Activated effector memory CD4-positive, alpha-beta T cell treated with Interleukin-2 at 50 U/mL for 16 hours (primary cell): ENCODE measurements around the gene TCL1B.
"Not testable (repeated sequence)": the region's sequence is repeated elsewhere in the genome, so short reads cannot be mapped to it uniquely, and the experiment has no call there.

Experiments used
- DNase-seq: peaks from one replicate; pipeline ENCODE4 v3.0.0-alpha.2; 2020

The TCL1B gene, protein sequence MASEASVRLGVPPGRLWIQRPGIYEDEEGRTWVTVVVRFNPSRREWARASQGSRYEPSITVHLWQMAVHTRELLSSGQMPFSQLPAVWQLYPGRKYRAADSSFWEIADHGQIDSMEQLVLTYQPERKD

DNA sequence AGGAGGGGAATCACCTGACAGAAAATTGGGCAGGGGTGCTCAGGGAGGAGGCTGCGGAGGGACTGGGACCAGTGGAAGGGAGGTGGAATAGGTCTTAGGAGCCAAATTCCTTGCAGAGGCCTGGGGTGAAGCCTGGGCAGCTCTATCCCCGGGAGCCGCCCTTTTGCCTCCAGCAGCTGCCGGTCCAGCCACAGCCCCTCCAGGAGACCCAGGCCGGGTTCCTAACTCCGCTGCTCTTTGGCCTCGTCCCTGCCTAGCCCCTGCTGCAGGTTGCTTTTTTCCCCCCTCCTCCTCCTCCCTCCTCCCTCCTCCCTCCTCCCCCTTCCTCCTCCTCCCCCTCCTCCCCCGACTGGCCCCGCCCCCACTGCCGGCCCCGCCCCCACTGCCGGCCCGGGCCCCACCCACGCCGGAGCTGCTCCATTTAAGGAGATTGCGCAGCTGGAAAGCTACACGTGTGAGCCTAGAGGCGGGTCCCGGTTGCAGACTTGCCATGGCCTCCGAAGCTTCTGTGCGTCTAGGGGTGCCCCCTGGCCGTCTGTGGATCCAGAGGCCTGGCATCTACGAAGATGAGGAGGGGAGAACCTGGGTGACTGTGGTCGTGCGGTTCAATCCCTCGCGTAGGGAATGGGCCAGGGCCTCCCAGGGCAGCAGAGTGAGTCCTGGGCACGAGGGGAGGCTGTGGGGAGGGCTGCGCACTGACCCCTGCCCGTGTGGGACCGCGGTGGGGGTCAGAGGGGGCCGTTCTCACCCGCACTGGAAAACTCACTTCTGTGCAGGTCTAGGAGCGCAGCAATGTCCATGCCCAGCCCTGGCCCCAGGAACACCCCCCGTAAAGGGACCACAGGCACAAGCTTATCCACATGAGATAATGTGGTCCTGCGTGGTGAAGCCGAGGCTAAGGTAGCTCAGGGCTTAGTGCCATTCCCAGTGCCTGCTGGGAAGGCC lies at the start of gene TCL1B:
TCL1B (plus strand) TSS at position 449 of the 945 bp plus-strand sequence; CDS start at position 491, 42 bp downstream.
- DNase-seq: no peak

DNA sequence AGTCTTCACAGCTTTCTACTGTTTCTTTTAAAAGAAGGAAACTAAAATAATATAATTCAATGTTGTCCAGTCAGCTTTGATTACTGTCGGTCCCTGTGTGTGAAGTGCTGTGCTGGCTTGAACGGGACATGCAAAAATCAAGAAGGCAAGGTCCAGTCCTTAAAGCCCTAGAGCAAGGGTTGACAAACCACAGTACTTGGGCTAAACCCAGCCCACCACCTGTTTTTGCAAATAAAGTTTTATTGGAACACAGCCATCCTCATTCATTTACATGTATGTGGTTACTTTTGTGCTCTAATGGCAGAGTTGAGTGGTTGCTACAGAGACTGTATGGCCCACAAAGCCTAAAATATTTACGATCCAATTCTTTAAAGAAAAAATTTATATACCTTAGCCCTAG lies 41.2 kb upstream of the TCL1B start:
- no peak for DNase-seq

DNA sequence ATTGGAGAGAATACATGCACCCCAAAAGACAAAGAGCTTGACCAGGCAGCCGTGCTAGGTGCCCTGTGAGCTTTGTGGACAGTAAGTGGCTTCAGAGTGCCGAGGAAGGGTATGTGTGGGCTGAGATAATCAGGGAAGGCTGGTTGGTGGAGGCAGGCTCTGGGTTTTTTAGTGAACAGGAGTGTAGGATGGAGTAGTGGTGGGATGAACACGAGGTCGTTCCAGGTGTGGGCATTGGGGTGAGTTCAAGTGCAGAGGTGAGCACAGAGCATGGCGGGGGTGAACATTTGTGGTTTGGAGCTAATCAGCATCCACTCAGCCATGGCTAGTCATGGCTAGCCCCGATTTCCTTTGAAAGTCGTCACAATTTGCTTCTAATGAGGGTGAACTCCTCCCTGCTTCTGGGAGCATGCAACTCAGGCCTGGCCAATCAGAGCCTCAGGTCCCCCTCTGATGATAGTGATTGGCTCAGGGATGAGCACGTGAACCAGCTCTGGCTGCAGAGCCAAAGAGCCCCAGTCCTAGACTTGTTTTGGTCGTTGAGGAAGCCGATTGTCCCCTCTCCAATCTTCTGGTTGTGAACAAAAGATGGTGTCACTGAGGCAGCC lies 40.7 kb upstream of the TCL1B start:
- DNase-seq: no peak

DNA sequence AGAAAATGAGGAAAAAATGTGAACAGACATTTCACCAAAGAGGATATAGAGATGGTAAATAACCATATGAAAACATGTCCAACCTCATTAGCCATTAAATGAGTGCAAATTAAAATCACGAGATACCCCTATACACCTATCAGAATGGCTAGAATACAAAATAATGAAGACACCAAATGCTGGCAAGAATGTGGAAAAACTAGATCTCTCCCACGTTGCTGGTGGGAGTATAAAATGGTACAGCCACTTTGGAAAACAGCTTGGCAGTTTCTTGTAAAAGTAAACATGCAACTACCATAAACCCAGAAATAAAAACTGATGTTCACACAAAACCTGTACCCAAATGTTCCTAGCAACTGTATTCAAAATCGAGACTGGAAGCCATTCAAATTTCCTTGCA lies 38.3 kb upstream of the TCL1B start:
- DNase-seq: no peak

DNA sequence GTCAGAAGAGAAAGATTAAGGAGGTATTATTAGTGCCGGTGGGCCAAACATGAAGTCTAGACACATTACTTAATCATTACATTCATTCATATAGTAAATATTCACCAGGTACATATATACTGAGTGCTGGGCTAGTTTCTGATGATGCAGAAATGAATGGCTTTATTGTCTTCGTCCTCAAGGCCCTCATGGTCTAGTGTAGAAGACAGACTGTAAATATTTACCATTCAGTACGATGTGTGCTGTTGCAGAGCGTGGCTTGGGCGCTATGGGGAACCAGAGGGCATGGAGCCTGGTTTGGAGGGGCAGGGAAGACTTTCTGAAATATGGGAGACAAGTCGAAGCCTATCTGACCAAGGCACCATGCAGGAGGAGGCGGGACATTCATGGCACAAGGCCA lies 37.0 kb upstream of the TCL1B start:
- no peak for DNase-seq

DNA sequence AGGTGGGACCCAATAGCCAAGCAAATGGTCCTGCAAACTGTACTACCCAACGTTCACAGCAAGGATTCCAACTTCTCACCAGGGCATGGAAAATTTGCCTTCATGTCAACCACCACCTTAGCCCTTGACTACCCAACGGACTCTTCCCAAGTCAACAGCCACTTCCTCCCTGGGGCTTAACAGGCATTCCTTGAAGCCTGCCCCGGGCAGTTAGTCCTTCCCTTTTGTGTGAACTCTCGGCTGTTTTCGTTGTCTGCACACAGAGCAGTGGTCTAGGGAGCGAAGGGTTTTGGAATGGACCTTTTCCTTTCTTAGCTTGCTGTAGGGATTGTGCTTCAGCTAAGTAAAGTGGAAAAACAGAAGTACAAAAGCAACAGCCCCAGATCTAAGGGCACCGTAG lies 35.2 kb upstream of the TCL1B start:
- DNase-seq: no peak

DNA sequence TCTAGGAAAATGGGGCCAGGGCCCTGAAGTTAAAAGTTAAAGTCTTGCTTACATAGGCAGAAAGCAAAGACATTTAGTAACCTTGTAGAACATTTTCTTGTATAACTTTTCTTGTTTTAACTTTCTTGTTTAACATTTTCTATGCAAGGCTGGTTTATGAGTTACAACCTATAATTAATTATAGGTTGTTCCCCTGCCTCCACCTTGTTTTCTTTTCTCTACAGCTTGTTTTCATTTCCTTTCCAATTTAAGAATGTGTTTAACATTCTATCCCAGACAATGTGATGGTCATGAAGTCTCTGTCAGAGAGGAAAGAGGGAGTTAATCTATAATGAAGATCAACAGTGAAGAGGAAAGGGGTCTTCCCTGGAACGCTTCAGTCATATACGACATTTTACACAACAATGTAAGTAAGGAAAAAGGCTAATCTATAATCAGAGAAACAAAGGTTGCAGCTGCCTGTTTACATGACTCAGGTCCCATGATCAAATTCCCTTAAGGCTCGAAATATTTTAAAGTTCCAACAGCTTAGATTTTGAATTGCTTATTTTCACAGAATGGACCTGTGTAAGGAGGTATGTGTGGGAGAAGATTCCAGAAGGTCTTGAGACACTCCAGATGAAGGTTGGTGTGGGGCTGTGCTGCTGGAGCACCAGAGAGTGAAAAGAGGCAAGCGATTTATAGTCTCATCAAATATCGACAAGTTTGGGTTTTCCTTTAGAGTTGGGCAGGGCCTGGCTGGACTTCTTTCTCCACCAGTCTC lies 34.2 kb upstream of the TCL1B start:
- DNase-seq: no peak

DNA sequence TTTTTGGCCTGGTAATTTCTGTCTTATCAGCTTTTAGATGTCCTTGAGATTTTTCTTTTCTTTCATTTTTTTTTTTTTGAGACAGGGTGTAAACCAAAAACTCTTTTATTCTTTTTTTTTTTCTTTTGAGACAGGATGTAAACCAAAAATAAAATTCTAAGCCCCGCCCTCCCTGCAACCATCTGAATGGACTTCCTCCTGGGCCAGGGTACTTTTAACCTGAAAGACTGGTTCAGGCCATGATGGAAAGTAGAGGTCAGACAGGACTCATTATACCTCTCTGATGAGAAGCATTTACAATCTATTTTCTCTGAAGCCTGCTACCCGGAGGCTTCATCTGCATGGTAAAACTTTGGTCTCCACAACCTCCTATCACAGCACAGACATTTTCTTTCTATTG lies 33.5 kb upstream of the TCL1B start:
- DNase-seq: no peak

DNA sequence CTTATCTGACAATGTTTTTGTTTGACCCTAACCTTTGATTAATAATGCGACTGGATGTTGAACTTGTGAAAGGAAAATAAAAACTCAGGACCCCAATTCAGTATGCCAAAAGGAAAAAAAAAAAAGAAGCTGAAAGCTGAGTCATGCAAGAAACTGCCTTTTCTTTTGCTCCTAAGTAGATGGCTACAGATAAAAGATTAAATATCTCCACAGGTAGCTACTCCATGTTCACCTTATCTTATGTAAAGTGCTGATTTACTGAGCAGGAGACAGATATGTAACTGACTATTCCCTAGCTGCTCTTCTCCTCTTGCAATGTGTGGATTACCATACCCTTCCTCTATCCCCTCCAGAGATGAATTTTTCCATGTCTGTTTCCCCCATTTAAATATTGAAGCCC lies 30.8 kb upstream of the TCL1B start:
- no peak for DNase-seq

DNA sequence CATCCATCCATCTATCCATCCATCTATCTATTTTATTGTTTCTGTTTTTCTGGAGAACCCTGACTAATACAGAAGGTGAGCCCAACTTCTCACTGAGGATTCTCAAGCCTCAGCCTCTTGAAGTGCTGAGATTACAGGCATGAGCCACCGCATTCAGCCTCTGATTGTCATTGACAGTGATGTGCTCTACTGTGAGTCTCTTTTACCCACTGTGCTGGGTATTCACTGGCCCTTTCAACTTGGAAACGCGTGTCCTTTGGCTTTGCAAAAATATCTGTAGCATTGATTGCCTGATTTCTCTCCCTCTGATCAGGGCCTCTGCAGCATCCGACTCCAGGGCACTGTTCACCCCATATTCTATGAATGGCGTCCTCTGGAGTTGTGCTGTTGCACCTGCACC lies 29.6 kb upstream of the TCL1B start:
- DNase-seq: no peak

DNA sequence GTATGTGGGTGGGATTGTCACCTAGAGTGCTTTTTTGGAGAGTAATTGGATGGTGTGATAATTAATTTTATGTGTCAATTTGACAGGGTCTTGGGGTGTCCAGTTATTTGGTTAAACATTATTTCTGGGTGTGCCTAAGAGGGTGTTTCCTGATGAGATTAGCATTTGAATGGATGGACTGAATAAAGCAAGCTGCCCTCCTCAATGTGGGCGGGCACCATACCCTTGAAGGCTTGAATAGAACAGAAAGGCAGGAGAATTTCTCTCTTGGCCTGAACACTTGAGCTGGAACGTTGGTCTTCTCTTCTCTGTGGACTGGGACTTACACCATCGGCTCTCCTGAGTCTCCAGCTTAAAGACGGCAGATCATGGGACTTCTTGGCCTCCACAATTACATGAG lies 28.8 kb upstream of the TCL1B start:
- no peak for DNase-seq

DNA sequence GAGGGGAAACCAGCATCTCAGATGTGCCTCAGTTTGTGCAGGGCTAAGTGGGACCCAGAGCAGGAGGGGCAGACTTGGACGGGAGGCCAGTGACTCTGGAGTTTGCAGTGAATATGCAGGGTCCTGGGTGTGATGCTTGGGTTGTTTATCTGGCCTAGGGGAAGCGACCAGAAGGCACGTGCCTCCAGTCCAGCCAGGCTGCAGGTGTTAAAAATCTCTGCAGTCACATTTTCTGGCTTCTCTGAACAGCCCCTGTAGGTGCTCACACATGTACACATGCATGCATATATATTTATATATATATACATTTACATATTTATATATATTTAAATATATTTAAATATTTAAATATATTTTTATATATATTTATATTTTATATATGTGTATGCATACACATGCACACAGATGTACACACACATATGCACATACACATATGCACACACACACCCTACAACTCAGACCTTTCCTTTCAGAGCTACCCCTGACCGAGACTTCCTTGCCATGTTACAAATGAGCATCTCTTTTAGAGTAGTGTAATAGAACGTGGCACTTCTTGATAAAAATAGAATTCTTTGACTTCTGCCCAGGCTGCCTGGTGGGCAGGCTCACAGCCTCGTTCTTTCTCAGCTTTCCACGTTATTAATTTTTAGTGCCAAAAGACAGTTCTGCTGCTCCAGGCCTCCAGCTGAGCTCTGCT lies 26.8 kb upstream of the TCL1B start:
- no peak for DNase-seq

DNA sequence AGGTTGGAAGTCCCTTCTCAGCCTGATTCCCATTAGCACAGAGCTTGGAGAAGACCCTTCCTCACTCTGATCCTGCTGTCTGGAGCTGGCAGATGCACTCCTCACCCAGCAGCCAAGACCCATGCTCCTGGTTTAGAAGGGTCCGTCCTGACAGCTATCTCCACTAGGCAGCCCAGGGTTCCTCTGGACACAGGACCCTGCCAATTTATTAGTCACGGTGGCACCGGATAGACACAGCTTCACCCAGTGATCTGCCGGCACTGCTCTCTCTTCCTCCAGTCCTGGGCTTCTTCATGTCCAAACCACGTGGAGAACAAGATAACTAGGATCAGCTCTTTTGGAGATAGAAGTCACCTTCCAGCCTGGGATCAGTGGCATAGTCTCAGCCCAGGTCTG lies 26.2 kb upstream of the TCL1B start:
- no peak for DNase-seq

DNA sequence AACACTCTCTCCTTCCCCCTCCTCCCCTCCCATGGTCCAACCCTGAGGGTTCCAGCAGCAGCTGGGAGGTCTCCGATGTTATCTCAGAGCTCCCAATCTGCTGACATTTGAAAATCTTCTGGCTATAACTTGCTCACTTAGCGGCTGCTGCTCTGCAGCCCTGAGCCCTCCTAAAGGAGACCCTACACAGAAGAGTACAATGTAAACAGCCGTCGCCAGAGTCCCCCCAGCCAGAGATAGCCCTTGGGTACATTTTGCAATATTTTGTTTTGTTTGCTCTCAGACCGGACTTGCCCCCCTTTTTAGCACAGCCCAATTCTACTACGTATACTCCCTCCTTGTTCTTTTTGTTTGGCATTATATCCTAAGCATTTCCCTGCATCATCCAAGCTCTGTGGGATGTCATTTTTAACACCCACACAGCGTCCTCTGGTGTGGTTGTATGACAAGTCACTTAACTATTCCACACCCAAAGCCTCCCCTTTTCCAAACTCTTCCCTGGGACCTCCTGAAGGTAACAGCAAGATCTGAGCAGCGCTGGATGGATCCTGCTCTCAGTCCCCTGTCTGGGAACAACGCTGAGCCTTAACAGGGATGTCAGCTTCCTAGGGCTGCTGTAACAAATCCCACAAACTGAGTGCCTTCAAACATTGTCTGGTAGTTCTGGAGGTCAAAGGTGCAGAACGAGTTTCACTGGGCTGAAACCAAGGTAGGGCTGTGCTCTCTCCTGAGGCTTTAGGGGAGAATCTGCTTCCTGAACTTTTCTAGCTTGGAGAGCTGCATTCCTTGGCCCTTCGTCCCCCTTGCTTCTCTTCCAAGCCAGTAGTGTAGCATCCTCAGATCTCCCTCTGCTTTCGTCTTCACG lies 25.3 kb upstream of the TCL1B start:
- no peak for DNase-seq

DNA sequence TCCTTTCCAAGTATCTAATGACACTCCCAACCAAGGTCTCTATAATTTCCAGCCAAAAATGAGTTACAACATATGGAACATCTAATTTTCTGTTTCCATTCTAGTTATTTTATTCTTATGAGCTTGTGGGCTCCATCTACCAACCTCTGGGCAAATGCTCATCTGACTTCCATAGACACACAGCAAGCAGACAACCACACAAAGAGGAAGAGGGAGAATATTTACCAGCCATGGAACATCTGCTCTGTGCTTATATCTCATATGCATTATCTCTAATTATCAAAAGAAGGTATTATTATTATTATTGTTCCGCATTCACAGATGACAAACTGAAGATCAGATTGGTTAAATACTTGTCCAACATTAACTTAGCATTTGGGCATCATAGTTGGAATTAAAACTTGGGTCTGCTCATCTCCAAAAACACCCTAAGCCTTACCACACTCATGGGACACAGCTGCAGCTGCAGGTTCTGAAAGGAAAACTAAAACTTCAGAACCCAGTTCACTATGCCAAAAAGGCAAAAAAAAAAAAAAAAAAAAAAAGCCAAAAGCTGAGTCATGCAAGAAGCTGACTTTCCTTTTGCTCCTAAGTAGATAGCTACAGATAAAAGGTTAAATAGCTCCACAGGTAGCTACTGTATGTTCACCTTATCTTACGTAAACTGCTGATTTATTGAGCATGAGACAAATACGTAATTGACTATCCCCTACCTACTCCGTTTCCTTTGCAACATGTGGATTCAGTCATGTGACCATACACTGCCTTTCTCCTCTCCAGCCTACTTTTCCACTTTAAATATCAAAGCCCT lies 23.6 kb upstream of the TCL1B start:
- no peak for DNase-seq

DNA sequence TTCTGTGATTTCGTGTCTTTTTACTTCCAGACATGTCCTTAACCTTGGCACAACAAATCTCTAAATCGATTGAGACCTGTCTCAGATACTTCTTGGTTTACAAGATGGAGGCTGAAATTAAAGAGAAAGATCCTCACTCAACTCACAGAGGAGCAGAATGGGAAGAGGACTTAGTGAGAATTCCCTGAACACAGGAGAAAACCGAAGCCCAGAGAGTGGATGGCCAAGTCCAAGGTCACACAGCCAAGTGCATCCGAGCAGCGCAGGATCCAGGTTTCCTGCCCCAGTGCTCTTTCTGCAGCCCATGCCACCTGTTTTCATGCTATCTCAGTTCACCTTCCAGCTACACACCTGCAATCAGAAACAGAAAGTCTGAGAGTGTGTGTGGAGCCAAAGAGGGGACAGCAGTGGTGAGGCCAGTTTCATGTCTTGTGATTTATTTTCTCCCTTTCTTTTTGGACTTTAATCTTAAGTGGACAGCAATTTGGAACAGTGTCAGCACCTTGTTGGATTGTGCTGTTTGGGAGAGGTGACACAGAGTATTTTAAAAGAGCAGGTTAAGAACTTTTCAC lies 22.9 kb upstream of the TCL1B start:
- no peak for DNase-seq

DNA sequence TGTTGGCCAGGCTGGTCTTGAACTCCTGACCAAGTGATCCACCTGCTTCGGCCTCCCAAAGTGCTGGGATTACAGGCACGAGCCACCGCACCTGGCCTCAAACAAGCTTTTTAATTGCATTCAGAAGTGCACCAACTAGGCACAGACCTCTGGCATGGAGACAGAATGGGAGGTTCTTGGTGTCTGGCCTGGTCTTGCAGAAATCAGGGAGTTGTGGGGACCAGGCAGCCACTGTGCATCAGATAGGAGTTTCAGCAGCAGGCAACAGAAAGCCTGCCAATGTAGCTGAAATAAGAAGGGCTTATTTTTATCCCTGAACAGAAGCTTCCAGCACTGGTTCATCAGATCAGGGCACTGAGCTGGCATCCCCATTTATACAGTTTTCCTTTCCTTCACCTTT lies 22.2 kb upstream of the TCL1B start:
- no peak for DNase-seq

DNA sequence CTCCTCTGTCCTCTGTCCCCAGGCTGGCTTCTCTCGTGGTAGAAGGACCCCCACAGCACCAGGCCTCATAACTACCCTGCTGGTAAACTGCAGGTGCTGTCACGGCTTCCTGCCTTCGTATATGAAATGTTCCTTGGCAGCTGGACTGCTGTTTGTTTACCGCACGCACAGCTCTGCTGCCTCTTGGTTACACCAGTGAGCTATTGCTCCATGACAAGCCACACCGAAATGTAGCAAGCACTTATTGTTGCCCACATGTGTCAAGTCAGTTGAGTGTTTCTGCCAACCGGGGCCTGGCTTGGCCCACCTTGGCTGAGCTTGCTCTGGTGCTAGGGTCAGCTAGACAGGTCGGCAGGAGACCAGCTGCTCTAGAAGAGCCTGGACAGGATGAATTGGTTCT lies 21.7 kb upstream of the TCL1B start:
- no peak for DNase-seq

DNA sequence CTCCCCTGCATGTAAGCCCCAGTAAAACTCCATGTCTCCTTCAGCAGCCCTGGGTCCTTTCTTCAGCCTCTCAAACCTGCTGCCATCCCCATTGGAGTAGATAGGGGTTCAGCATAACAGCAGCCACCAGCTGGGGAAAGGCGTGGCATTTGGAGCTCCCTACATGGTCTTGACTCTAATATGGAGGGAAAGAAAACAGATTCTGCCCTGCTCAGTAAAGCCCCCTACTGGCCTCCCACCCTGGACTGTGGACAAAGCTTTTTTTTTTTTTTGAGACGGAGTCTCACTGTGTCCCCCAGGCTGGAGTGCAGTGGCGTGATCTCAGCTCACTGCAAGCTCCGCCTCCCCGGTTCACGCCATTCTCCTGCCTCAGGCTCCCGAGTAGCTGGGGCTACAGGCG lies 20.7 kb upstream of the TCL1B start:
- DNase-seq: not testable (repeated sequence)

DNA sequence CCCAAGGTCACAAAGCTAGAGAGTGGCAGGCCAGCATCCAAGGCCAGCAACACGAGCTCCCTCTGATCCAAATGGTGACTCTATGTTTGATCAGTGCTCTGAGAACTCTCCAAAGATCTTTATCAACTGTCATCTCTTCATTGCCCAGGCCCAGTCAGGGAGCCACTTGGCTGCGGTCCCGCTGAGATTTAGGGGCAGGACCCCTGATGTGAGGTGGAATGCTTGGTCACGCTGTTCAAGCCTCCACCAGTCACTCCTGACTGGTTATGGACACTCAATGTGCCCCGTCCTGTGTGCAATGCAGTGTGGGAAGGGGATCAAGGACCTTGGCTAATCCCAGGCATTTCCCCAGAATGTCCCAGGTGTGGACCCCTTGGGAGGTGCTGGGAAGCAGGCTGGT lies 19.8 kb upstream of the TCL1B start:
- DNase-seq: no peak
